ENCODE measurements around the gene INPP5F.
"Not testable (repeated sequence)": the region's sequence is repeated elsewhere in the genome, so short reads cannot be mapped to it uniquely, and the experiment has no call there.

Gene INPP5F

DNA sequence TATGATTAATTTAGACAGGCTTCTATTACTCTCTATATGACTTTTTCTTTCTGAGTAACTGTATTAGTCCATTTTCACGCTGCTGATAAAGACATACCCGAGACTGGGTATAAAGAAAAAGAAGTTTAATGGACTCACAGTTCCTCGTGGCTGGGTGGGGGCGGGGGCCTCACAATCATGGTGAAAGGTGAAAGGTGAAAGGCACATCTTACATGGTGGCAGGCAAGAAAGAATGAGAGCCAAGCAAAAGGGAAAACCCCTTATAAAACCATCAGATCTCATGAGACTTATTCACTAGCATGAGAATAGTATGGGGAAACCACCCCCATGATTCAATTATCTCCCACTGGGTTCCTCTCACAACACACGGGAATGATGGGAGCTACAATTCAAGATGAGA, 18.5 kb upstream of the INPP5F start:
- DNase-seq (ENCODE audit: low read depth) = peak; percentile 46

DNA sequence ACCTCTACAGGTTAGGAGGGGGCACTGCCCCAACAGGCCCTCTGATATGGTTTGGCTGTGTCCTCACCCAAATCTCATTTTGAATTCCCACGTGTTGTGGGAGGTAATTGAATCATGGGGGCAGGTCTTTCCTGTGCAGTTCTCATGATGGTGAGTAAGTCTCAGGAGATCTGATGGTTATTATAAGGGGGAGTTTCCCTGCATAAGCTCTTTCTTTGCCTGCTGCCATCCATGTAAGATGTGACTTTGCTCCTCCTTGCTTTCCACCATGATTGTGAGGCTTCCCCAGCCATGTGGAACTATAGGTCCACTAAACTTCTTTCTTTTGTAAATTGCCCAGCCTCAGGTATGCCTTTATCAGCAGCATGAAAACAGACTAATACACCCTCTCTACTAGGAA, 14.9 kb upstream of the INPP5F start:
- not testable (repeated sequence) for DNase-seq (ENCODE audit: low read depth)

DNA sequence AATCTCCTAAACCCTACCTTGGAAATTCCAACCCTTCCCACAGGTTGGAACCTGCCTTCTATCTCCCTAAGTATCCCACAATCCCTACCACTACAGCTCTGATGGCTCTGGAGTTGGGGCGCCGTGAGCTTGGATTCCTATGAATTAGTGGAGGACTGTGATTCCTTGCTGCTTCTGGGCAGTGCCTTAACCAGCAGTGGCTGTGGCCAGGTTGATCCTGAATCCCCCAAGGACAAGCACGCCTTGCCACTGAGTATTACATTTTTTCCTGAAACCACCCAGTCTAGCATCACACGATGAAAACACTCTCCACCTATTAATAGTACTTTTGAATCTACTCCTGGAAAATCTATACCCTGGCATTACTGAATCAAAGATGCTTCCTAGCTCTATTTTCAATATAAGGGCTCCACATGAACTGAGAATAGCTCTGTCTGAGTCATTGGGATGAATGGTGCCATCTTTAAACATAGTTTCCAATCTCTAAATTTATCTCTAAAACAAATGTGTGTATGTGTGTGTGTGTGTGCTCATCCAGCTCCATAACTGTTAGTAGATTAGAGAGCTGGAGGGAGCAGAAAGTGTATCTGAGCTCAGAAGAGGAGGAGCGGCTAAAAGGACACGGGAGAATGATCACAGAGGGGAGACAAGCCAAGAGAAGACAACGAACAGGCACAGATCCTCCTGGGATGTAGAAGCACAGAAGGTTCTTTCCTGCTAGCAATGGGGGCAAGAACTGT, 11.9 kb upstream of the INPP5F start:
- DNase-seq (ENCODE audit: low read depth) = no peak

DNA sequence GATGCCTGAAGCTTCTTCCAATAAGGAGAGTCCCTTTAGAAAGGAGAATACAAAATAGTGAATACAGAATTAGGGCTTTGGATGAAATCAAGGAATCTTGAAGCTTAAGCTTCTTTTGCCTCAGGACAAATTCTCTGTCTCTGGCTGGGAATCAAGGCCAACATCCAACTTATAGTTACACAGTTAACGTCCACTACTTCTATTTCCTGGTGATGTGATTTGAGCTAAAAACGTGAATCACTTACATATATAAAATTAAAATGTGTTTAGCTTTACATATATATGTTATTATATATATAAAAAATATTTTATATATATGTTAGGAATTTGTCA, 11.4 kb upstream of the INPP5F start:
- no peak for DNase-seq (ENCODE audit: low read depth)

DNA sequence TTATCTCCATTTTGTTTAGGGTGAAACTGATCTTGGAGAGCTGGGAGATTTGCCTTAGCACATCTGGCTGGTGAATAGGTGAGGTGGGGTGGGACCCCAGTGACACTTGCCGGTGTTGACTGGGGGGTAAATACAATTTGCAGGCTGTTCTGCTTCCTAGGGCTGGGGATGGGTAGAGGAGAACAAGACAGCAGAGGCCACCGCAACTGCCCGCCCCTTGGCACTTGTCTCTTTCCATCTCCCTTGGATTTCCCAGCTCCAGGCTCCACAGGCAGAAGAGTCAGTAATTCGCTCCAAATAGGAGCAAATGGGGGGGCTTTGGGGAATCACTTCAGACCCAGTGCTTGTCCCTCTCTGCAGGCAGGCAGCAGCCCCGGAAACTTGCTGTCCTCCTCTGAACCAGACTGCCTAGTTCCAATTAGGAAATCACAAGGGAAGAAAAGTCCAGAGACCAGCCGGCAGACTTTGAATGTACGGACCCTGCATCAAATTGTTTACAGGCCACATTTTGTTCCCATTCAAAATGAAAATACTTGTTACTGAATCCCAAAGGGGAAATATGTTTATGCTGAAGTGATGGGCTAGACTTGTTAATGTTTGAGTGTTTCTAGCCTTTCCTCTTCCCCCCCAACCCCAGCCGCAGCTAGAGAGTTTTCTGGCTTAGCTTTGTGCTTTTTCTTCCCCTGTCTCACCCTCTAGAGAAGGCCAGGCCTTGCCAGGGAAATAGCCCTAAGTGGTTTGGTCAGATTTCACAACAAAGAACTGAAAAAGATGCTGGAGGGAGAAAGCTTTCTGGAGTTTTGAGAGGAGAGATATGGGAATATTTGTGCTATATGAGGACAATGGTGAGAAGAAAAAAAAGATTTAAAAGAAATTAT, 10.0 kb upstream of the INPP5F start:
- DNase-seq (ENCODE audit: low read depth) = no peak

DNA sequence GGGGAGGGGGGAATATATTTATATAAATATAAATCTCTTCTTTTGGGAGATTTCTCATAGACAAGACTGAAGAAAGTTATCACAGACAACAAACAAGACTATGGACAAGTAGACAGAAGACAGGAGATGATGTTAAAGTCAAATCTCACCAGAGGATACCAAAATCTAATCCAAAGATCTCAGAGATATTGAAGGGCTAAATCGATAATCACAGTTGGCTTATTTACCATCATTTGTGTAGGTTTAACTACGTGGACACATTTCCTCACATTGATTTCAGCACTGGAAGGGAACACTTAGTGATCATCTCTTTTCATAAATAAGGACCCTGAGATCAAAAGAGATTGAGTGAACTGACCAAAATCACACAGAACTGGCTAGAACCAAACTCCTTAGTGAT, 2.7 kb upstream of the INPP5F start:
- DNase-seq (ENCODE audit: low read depth) = no peak

DNA sequence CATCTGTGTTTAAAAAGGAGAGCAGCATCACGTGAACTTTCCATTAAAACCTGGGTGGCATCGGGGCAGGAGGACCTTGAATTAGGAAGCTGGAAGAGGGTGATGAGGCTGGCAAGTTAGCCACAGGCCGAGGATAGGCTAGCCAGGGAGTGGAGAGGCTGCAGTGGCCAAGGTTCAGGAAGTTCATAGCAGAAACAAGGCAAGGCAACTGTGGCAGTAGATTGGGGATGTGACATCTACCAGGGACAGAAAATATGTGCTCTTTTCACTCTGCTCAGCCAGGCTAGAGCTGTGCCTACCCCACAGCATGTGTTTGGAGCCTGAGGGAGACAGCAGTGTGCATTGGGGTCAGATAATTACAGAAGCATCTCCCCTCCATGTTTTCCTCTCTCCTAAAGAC, 2.2 kb upstream of the INPP5F start:
- DNase-seq (ENCODE audit: low read depth) = no peak

DNA sequence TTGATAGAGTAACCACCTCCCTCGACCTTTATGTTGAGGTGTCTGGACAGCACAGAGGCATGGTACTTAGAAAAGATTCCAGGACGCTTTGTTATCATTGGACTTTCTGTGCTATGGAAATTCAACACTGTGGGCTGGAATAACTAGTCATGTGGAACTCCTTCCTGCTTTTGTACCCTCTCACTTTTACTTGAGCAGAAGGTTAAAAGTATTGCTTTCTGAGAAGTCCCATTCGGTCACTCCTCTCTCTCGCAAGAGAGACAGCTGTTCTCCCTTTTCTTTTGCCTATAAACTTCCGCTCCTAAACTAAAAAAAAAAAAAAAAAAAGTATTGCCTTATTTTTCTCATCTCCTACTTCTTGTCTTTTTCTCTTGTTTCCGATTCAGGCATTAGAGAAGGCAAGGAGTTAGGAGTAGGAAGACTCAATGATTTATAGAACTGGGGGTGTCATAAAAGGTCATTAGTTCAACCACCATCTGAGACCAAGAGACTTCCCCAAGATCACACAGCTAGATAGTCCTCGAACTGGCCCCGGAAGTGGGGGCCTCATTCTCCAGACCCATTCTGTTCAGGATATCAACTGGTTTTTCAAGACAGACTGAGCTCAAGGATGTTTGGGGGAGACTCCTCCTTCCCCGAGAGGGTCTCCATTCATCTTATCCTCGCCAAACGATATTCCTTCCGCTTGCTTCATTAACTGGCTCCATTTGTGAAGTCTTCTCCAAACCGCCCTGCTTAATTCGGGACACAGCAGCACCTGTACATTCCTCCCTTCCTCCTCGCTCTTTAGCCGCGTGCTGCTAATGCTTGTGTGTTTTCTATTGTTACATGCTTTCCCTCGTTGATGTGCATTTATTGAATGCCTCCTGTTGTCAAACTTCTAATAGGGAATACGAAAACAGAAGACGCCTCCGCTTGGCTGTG, 995 bp upstream of the INPP5F start:
- DNase-seq (ENCODE audit: low read depth) = no peak

DNA sequence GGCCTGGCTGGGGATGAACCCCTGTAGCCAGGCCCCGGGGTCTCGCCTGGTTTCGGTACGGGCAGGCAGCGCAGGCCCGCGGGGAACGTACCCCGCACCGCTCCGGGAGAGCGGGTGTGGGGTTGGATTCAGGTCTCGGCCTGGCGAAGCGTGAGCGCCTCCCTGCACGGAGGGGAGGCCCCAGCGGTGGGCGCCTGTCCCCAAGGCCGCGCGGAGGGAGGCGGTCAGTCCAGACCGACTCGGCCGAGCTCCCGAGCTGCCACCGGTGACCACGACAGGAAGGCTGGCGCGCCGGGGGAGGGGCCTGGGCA, 378 bp upstream of the INPP5F start:
- DNase-seq (ENCODE audit: low read depth) = no peak

DNA sequence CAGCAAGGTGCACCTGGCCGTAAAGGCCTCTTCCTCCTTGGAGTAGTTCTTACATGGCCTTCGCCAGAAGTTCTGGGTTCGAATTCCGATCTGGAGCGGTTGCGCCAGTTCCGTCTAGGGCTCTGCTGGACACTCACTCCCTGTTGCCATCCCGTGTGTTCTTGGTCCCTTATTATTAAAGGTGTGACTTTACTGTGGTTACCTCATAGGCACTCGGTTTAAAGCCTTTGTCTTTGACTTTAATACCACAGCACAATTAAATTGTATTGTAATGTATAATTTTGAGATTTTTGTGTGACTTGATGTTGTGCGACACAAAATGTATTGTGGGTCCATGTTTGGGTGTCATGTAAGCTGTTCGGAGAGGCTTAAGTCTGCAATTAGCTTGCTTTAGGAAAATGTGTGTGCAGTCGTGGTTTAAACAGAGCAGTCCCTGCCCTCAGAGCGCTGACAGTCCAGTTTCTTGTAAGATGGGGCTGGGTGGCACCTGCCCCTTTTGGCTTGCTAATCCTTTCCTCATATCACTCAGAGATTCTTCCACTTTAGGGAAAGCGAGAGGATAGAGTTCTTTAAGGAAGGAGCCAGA, 919 bp downstream of the INPP5F start:
- DNase-seq (ENCODE audit: low read depth) = no peak

DNA sequence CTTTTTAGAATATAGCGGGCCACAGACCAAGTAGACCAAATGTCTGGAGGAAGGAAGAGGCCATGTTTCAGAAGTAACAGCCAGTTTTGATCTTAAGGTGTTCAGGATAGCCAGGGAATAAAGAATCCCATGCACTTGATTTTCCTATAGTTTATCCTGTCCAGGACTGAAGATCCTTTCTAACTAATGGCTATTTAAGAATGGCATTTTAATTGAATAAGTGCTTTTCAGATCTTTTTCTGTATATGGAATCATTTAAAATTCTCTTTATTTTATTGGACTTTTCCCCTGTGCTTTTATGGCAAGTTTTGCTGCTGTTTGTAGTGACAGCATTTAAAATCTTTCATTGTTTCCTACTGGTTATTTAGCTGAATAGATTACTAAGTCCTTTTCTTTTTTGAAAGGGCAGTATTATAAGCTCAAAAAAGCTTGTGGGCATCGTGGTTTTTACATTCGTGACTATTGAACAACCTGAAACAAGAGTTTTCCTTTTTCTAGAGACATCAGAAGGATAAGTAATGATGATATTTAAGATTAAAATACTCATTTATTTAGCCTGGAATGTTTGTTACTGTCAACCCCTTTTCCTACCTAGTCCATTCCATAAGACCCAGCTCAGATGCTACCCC, 2.4 kb downstream of the INPP5F start:
- no peak for DNase-seq (ENCODE audit: low read depth)

DNA sequence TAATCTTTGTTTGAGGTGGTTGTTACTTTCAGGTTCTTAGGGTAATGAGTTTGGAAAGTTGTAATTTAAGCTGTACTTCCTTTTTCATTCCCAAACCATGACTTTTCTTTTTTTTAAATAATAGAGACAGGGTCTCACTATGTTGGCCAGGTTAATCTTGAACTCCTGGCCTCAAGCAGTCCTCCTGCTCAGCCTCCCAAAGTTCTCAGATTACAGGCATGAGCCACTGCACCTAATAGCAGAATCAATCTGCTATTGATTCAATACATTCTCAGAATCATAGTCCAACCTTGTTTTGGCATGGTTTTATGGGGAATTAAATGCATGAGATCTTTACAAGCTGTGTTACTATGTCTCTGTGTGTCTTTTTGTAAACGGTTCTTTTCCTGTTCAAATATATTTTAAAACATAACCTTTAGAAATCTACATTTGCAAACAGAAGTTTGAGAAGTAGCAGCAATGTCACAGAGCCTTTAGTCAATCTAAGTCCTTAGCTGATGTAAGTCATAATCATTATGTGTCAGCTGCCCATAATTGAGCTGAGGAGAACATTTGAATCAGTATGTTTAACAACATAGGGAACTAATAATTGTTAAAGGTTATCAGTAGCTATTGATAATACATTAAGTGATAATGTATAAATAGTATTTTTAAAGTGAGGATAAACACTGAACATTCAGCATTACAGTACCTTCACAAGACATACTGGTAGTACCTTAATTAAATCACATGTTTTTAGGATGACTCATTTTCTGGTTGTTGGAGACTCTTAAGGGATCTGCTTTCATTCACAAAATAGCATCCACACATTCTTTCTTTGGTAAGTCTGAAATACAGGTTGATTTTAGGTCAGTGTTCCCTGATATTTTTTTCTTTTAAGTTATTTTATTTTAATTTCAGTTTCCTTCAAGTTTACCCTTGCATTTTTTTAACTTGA, 8.8 kb downstream of the INPP5F start:
- DNase-seq (ENCODE audit: low read depth) = no peak

DNA sequence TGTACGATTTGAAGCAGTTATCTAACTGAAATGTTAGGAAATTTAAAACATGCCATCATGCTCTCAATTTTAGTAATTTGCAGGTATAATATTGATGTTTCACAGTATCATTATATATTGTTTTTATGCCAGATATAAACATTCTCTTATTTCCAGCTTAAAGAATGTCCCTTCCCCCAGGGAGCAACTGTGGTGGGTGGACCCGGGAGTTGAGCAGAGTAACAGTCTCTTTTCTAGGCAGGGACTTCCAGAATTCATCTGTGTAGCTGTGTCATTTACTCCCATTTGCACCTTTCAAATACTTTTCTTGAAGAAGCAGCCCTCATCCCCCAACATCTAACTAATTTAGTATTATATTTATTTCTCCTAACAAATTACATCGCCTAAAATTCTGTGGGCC, 9.6 kb downstream of the INPP5F start:
- no peak for DNase-seq (ENCODE audit: low read depth)

DNA sequence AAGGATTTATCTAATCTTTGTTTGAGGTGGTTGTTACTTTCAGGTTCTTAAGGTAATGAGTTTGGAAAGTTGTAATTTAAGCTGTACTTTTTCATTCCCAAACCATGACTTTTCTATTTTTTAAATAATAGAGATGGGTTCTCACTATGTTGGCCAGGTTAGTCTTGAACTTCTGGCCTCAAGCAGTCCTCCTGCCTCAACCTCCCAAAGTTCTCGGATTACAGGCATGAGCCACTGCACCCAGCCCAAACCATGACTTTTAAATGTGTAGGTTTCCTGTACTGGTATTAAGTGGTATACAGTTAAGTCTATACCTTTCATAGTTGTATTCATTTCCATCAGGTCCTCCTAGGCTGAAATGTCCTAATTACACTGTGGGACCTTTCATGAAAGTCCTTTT, 10.4 kb downstream of the INPP5F start:
- DNase-seq (ENCODE audit: low read depth) = no peak

DNA sequence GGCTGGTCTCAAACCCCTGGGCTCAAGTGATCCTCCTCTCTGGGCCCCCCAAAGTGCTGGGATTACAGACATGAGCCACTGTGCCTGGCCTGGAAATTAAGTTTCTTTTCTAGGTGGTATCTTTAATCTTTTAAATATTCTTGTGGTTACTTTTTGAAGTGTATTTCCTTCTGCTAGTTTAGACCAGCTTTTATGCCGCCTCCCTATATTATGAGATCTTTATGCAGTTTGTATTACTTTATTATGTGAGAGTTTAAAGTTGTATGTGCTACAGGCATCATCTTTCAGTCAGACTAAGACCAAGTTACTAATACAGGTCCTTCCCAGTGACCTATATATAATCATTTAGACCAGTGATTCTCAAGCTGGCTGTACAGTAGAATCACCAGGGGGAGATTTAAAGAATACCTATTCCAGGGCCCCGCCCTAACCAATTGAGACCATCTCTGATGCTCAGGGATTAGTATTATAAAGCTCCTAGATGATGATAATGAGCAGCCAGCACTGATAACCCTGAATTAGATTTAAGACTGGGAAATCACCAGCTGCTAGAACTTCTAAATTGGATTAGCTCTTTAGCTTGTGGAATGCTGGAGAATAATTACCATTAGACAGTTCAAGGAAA, 11.3 kb downstream of the INPP5F start:
- DNase-seq (ENCODE audit: low read depth) = no peak

DNA sequence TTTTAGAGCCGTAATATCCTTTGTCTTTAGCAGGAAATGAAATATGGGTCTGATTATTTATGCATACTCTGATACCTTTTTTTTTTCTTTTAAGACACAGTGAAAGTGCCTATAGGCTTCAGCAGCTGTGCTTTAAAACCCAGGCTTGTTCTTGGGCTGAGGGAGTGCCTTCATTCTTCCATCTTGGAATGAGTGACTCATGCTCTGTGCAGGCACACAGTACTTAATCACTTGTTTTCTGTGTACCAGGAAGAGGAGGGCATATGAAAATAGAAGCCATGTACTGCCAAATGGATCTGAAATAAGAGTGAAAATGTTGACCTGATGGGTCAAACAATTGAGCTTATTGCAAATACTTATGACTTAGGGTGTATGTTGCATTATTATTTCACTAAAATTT, 12.0 kb downstream of the INPP5F start:
- DNase-seq (ENCODE audit: low read depth) = no peak

DNA sequence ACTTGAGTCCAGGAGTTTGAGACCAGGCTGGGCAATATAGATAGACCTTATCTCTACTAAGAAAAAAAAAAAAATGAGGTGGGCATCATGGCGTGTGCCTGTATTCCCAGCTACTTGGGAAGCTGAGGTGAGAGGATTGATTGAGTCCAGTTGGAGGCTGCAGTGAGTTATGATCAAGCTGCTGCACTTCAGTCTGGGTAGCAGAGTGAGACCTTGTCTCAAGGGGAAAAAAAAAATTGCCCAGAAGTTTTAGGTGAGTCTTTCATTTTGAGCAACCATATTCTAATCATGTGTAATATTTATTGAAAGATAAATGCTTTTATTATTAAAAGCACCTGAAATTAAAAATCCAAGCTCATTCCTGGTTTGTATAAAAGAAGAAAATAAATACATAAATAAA, 13.1 kb downstream of the INPP5F start:
- DNase-seq (ENCODE audit: low read depth) = no peak

DNA sequence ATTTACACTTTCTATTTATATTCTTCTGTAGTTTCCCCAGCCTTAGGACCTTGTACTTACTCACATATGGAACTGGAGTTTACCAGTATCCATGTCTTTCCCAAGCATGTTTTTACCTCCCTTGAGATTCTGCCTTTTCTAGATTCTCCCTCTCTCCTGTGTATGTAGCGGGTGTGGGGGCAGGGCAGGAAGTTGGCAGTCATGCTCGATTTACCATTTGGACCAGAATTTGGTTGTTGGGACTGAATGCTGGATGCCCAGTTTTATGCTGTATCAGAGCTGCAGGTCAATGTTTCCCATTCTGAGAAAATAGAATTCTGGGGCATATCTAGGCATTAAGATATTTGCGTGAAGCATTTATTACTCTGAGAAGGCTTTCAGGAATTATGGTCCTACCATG, 14.2 kb downstream of the INPP5F start:
- DNase-seq (ENCODE audit: low read depth) = no peak

DNA sequence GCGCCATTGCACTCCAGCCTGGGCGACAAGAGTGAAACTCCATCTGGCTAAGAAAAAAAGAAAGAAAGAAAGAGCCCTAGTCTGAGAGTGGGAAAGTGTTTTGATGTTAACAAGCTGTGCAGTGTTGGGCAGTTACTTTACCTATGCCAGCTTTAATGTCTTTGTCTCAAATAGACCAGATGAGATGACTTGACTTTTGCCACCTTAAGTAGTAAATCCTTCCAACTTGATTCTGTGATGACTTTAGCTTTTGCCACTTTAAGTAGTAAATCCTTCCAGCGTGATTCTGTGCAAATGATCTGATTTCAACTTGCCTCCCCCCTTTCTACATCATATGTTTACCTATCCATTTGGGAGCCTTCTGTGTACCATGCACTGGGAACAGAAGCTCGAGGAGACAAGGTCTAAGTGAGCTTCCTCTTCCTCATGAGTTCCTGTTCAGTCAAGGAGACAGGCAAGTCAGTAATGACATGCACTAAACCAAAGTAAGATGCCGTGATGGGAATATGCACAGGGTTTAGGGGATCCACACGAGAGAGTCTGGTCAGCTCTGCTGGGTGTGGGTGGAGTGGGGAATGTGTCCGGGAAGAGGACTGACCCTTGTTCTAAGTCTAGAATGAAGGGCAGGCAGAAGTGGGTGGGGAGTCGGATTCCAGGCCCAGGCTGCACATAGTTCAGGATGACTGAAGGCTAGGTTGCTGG, 17.2 kb downstream of the INPP5F start:
- no peak for DNase-seq (ENCODE audit: low read depth)

DNA sequence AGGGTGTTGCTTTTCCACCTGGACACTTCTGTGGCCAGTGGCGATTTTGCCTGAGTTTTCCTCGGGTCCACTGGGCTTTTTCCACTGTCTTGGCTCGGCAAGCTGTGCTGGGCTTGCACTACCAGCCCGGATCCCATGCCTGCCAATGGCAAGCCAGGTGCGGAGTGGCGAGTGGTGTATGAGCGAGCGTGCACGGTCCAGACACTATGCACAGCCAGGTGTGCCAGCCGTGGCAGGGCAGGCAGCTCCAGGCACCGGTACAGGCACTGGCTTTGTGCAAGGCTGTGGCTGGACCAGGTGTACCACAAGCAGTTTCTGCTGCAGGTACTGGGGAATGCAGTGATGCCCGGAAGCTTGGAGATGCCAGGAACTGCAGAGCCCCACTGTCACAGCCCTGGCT, 22.1 kb downstream of the INPP5F start:
- DNase-seq (ENCODE audit: low read depth) = no peak
